Sigmoid colon (tissue), 4 donors: ENCODE measurements around the gene GRPEL1.

Source experiments
- EP300 ChIP-seq, 4 donors: sonication (generic); formaldehyde crosslinking; IDR thresholded peaks; one replicate each; pipeline ENCODE4 v1.6.1; 2017; ENCODE audit warnings: antibody characterized with exemption in 4 of 4
- POLR2A ChIP-seq, 2 donors: fragments of 450-650 bp; IDR thresholded peaks; one replicate each; pipeline ENCODE4 v1.6.1; 2016; ENCODE audit warnings: antibody characterized with exemption in 2 of 2, mild to moderate bottlenecking in 2 of 2, moderate library complexity in 2 of 2
- POLR2AphosphoS5 ChIP-seq, 4 donors: sonication (generic); formaldehyde crosslinking; IDR thresholded peaks; one replicate each; pipeline ENCODE4 v1.6.1; 2017; ENCODE audit warnings: antibody characterized with exemption in 4 of 4
- TF ChIP-seq, protein P1 (sequence below), 4 experiments: fragments of 450-650 bp in 3 of 4; fragments of 200-600 bp in 1 of 4; IDR thresholded peaks; one replicate each; pipeline ENCODE4 v1.5.1; 2016 to 2019; ENCODE audit warnings: antibody characterized with exemption in 4 of 4, mild to moderate bottlenecking in 3 of 4, moderate library complexity in 2 of 4

DNA sequence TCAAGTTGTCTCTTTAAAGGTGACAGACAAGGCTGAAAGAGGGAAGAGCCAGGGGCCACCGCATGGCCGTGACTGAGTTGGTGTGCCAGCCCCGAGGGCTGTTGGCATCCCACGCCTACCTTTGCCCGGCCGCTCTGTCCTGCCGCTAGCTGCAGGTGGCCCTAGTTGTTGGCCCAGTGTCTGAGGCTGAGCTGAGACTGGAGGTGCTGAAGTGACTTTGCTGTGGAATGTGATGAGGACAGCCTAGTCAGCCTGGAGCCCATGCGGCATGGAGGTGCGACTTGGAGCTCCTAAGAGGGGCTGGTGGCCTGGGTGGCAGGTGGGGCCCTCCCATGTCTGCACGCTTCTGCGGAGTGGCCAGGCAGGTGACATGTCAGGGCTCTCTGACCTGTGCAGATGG, 18.1 kb downstream of the GRPEL1 start:
- TF ChIP-seq, protein P1, sequence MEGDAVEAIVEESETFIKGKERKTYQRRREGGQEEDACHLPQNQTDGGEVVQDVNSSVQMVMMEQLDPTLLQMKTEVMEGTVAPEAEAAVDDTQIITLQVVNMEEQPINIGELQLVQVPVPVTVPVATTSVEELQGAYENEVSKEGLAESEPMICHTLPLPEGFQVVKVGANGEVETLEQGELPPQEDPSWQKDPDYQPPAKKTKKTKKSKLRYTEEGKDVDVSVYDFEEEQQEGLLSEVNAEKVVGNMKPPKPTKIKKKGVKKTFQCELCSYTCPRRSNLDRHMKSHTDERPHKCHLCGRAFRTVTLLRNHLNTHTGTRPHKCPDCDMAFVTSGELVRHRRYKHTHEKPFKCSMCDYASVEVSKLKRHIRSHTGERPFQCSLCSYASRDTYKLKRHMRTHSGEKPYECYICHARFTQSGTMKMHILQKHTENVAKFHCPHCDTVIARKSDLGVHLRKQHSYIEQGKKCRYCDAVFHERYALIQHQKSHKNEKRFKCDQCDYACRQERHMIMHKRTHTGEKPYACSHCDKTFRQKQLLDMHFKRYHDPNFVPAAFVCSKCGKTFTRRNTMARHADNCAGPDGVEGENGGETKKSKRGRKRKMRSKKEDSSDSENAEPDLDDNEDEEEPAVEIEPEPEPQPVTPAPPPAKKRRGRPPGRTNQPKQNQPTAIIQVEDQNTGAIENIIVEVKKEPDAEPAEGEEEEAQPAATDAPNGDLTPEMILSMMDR (IDR thresholded peaks at IDR 0.05): no peak
- no peak for TF ChIP-seq EP300 (IDR thresholded peaks at IDR 0.05)
- no peak for TF ChIP-seq POLR2A (IDR thresholded peaks at IDR 0.05)
- TF ChIP-seq POLR2AphosphoS5 (IDR thresholded peaks at IDR 0.05): no peak
